NCI-H460 (cell line): ENCODE results near the gene CHAC1. TPM values are rescaled to one million over a fixed set of nuclear protein-coding genes. Genes with fewer than 3 reads are reported as not detected.

Experiments used
- DNase-seq: peaks from one replicate; pipeline ENCODE4 v3.0.0-alpha.2; 2016; ENCODE audit warnings: low read depth; ENCODE audit errors: extremely low read depth
- total RNA-seq: library from RNA; depleted of rRNA; stranded (reverse); fragments of >200 nt; shearing (Covaris generic); gene quantifications from 2 replicates; pipeline ENCODE4 v1.2.3, GENCODE V29; 2014

Gene CHAC1
- total RNA-seq, 1 experiment from 2014 or later, result 61.1 TPM

GRCh38 chr15:40922608-40923005, 30.7 kb upstream of the CHAC1 start:
- DNase-seq, result no peak

- no peak for DNase-seq
Measured at GRCh38 chr15:40923551-40923950, 29.7 kb upstream of the CHAC1 start.

DNA sequence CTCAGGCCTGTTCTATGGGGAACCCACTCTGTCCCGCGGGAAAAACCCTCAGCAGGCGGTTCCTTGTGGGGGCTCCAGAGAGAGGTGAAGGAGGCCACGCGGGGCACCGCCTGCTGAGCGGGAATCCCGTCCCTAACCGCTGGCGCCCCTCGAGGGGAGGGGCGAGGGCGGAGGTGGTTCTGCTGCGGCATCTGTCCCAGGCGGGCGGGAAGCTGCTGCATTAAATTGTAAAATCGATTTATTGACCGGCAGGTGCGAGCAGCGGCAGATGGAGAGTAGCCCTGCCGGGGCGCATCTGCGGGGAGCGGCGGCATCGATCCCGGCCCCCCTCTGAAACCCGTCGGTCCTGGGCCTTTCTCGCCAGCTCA, 27.8 kb upstream of the CHAC1 start:
- DNase-seq, result no peak

- DNase-seq, result no peak
Measured at GRCh38 chr15:40925863-40926658, 27.2 kb upstream of the CHAC1 start.

DNA sequence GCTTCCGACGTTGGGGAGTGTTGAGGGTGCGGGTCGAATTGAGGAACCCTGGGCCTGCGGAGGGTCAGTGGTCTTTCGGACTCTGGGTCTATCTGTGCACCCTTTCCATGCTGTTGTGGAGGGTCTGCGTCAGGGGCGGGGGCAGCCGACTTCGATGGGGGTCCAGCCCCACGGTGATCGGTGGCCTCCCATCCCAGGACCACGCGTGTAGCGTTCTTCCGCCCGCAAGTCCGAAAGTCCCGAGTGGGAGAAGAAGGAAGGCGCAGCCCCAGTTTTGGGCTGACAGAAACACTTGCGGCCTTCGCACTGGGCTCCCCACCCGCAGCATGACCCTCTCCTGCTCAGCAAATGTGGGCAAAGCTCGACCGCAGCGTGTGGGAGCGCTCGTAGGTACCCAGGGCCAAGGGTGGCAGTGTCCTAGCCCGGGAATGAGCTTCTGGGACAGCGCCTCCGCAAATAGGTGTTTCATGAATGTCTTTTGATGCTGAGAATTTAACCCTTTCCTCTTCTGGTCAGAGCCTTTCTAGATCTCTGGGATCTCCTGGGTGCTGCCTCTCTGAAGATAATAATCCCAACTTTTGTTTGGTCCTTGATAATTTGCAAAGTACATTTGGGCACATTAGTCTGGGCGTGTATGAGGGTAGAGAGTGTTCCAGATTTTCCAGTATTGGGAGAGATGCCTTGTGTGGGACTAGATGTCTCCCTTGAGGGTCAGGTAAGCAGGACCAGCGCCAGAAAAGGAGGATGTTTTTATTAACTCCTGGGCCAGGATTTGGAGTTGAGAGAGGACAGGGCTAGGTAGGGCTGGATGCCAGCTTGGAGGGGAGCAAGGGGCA, 26.4 kb upstream of the CHAC1 start:
- DNase-seq, result no peak

DNA sequence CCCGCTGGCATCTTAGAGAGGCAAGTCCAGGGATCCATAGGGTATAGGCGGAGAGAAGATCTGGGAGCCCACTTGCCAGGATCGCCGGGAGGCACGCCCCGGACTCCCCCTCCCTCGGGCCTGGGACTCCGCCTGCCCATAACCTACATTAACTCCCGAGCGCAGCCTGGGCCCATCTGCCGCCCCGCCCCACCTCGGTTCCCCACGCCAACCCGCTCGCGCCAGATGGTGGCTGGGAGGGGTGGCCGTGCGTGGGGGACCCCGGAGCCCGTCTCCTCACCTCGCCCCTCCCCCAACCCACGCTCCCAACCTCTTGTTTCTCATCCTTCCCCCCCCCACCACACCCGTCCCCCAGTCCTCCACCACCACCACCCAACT, 25.8 kb upstream of the CHAC1 start:
- DNase-seq, result no peak

DNA sequence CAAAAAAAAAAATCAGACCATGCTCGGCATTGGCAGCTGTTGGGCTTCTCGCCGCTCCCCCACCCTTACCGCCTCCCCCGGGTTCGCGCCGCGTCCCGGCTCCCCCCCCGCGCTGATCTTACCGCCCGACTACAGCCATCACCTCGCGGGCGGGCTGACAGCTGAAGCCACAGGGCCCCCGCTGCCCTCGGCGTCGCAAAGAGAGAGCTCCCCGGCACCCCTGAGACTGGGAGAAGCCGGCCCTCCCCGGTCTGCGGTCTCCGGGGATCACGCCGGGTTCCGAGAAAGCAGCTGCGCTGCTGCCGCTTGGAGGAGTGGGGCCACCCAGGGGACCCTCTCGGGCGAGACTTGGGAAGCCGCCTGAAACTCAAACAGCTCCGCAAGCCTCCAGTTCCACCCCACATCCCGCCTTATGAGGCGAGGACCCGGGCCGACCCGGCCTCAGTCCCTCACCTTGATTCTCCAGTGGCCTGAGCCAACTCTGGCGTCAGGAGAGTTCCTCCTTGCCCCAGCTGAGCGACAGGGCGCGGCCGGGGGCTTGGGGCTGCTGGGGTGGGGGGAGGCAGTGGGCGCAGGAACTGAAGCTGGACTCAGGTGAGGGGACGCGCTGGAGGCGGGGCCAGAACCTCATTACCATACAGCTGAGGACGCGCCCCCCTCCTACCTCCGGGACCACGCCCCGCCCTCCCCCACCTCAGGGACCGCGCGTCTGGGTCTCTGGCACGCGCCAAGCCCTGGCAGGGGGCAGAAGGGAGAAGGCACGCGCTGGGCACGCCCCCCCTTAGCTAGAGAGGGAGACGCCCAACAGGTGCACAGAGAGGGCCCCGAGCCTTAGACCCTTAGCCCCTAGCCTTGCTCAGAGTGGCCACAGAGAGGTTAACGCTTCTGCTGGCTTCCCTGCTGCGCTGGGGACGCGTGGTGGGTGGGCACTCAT, 25.1 kb upstream of the CHAC1 start:
- no peak for DNase-seq

DNA sequence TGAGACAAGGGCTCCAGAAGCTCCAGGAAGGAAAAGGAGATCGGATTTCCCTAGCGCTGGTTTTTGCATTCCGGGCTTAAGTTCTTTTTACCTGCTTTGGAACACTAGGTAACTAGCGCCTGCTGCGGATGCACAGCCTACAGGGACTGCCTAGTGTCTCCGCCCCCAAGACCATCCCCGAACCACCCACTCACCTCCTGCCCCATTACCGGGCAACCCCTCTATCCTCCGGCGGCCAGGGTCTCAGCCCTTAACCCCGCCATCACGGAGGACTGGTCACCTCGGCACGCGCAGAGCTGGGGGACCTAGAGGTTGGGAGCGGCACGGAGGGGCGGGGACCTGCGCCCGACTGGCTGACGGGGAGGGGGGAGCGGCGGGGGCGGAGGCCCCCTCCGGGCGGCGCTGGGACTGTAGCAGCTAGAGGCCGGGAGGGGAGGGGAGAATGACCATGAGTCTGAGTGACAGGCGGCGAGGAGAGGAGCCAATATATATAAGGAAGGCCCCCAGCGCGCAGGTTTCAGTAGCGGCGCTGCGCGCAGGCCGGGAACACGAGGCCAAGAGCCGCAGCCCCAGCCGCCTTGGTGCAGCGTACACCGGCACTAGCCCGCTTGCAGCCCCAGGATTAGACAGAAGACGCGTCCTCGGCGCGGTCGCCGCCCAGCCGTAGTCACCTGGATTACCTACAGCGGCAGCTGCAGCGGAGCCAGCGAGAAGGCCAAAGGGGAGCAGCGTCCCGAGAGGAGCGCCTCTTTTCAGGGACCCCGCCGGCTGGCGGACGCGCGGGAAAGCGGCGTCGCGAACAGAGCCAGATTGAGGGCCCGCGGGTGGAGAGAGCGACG, 24.2 kb upstream of the CHAC1 start, which contains the start of gene DLL4:
TSS of gene DLL4 (plus strand) at position 520 of the 839 bp plus-strand sequence. CDS start 329 bp downstream, outside the sequence.
- peak; percentile 34 for DNase-seq

DNA sequence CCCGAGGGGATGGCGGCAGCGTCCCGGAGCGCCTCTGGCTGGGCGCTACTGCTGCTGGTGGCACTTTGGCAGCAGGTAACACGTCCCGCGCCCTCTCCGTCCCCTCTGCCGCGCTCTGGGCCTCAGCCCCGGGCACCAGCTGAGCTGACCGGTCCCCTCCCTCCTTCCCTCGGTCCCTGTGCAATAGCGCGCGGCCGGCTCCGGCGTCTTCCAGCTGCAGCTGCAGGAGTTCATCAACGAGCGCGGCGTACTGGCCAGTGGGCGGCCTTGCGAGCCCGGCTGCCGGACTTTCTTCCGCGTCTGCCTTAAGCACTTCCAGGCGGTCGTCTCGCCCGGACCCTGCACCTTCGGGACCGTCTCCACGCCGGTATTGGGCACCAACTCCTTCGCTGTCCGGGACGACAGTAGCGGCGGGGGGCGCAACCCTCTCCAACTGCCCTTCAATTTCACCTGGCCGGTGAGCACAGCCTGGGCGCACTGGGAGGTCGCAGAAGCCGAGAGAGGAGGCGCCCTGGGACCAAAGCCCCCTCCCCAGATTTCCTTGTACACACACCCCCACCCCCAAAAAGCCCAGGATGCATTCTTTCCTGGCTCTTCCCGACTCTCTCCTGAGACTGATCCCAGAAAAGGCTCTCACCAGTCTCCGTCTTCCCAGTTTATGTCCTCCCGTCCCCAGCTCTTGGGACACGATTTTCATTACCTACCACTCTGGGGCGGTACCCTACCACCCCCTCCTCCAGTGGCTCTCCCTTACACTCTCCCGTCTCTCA, 23.4 kb upstream of the CHAC1 start:
- DNase-seq, result no peak

GRCh38 chr15:40930430-40931299, 22.6 kb upstream of the CHAC1 start:
- peak; percentile 18 for DNase-seq

DNA sequence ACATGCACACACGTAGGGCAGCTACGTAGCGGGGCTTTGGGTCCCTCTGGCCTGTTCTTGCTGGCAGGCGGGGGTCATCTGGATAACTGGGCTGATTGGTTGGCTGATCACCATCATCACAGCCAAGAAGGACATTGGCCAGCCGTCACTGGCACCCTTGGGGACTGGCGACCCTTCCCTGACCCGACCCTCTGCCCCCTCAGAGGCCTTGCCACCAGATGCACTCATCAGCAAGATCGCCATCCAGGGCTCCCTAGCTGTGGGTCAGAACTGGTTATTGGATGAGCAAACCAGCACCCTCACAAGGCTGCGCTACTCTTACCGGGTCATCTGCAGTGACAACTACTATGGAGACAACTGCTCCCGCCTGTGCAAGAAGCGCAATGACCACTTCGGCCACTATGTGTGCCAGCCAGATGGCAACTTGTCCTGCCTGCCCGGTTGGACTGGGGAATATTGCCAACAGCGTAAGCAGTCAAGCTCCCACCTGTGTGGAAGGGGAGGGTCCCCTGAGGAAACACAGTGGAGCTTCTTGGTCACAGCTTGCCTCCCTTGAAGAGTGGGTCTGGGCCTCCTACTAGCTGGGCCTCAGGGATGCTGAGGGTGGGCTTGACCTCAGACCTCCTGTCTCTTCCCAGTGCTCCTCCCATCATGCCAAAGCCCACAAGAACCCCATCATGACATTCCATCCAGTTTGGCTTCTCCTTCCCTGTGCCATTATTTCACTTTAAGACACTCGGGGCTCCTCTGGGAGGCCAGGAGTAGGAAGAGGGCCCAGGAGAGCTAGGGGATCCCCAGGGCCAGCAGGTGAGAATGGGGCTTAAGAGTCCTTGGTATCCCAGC, 21.8 kb upstream of the CHAC1 start:
- no peak for DNase-seq

- no peak for DNase-seq
Measured at GRCh38 chr15:40932156-40932555, 21.1 kb upstream of the CHAC1 start.

DNA sequence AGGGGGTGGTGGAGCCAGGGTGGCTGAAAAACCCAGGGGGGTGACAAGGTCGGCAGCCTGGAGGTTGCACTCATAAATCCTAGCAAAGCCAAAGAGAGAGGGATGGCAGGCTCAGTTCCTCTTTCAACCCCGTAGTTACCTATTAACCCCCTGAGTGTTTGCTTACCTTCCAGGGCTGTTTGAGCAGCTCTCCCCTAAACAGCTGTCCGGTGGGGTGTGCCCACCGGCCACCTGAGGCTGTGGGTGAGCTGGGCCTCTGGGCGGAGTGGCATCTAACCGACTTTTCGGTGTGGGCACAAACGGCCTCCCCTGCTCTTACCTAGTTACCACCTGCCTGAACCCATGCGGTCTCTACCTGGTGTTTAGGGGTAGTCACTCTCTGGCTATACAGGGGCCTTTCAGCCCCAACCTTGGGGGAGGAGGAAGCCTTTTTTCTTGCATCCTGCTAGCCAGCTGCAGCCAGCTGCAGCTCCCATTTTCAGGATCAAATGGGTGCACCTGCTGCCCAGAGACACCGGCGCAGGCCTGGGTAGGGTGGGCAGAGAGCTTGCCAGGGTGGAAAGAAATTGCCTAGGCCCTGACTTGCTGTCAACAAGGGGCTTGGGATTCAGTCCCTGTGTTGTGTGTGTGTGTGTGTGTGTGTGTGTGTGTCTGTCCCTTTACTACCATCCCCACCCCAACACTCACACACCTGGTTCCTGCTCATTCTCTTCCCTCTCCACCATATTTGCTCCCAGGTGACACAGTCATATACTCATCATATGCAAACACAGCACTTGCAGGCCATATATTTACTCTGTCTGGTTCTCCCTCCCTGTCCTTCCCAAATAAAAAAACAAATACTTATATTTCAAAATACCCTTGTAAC, 20.4 kb upstream of the CHAC1 start:
- no peak for DNase-seq

GRCh38 chr15:40933517-40933902, 19.8 kb upstream of the CHAC1 start:
- no peak for DNase-seq

DNA sequence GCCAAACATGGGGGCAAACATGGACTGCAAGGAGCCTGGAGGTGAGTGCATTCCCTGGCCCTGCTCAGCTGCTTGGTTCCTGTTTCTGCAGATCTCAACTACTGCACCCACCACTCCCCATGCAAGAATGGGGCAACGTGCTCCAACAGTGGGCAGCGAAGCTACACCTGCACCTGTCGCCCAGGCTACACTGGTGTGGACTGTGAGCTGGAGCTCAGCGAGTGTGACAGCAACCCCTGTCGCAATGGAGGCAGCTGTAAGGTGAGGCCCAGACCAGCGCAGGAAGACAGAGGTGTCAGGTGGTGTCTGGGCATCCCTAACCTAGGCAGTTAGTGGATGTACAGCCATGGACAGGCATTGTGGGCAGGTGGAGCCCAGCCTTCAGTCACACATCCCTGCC, 18.8 kb upstream of the CHAC1 start:
- DNase-seq, result no peak

DNA sequence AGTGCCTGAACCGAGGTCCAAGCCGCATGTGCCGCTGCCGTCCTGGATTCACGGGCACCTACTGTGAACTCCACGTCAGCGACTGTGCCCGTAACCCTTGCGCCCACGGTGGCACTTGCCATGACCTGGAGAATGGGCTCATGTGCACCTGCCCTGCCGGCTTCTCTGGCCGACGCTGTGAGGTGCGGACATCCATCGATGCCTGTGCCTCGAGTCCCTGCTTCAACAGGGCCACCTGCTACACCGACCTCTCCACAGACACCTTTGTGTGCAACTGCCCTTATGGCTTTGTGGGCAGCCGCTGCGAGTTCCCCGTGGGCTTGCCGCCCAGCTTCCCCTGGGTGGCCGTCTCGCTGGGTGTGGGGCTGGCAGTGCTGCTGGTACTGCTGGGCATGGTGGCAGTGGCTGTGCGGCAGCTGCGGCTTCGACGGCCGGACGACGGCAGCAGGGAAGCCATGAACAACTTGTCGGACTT, 17.0 kb upstream of the CHAC1 start:
- no peak for DNase-seq
